Measurements from ENCODE around the gene CD300H.

DNA sequence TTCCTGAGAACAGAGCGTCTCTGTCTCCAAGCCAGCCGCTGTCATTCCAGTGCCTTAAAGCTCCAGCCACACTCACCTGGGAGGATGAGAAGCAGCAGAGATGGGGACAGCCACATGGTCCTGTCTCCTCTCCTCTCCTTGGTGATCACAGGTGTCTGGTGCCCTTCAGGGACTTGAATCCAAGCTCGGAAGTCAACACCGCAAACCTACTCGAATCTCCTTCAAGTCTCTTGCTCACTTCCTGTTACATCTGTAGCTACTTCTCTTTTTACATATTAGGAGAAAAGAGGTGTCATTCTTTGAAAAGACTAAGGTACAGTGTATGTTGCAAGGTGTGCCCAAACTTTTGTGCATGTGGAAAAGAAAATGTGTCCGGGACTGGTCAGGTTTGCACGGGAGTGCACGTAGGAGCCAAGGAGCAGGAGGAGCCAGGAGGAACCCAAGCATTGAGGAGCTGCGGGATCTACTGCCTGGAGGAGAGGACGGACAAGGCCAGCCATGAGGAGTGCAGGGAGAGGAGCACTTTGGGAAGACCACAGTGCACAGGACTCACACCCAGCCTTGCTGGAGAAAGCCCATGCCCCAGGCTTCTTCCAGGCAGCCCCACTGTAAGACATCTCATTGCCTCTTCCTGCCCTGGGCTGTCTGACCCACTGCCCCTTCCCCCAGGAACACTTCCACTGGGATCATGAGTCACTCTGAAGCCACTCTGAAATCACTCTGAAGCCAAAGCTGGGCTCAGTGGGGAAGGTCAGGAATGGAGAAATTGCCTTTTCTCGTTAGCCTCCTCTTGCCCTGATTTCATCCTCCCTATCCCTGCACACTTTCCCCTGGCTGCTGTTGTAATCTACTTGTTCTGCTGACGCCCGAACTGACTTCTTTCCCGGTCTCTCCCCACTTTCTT, 25.0 kb upstream of the CD300H start, which contains the start of gene CD300LD:
- TF ChIP-seq, protein P1, sequence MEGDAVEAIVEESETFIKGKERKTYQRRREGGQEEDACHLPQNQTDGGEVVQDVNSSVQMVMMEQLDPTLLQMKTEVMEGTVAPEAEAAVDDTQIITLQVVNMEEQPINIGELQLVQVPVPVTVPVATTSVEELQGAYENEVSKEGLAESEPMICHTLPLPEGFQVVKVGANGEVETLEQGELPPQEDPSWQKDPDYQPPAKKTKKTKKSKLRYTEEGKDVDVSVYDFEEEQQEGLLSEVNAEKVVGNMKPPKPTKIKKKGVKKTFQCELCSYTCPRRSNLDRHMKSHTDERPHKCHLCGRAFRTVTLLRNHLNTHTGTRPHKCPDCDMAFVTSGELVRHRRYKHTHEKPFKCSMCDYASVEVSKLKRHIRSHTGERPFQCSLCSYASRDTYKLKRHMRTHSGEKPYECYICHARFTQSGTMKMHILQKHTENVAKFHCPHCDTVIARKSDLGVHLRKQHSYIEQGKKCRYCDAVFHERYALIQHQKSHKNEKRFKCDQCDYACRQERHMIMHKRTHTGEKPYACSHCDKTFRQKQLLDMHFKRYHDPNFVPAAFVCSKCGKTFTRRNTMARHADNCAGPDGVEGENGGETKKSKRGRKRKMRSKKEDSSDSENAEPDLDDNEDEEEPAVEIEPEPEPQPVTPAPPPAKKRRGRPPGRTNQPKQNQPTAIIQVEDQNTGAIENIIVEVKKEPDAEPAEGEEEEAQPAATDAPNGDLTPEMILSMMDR (IDR thresholded peaks at IDR 0.05): no peak
- no peak for TF ChIP-seq ZFX (IDR thresholded peaks at IDR 0.05; ENCODE audit: borderline replicate concordance)
